ENCODE results near the gene SLC23A1. TPM values are rescaled to one million over a fixed set of nuclear protein-coding genes. Genes with fewer than 3 reads are reported as not detected.
"Not testable (repeated sequence)": the region's sequence is repeated elsewhere in the genome, so short reads cannot be mapped to it uniquely, and the experiment has no call there.

SLC23A1 gene
- total and polyA plus RNA-seq, 9 of the 15 experiments (the other 6 are each of a cell fraction or from before 2014, with no cell fraction given) = 0.03 to 0.20 (median 0.05) TPM; not detected in 5

- TF ChIP-seq PHB2 (IDR thresholded peaks at IDR 0.05; ENCODE audit: low read depth) = no peak
- TF ChIP-seq RNF2 (IDR thresholded peaks at IDR 0.05) = no peak
- no peak for TF ChIP-seq SMARCA5 (IDR thresholded peaks at IDR 0.05)
- no peak for TF ChIP-seq ILF3 (IDR thresholded peaks at IDR 0.05; ENCODE audit: borderline replicate concordance)
- no peak for TF ChIP-seq RREB1 (CRISPR knock-in tag; IDR thresholded peaks at IDR 0.05)
- TF ChIP-seq ZNF583 (CRISPR knock-in tag; IDR thresholded peaks at IDR 0.05) = no peak
- DNase-seq (ENCODE audit: extremely low read depth in 1 of 4, low spot score in 3 of 4) (no peak), FAIRE-seq (no peak), ATAC-seq (no peak)
- 51% methylated on average over 8 of the region's 10 CpGs for WGBS (ENCODE audit: insufficient coverage, low coverage, missing lambda C conversion rate)
- peaks cover 16 to 46% of the 10 kb centered on the region in 2 experiments; a peak in 4 of 5 replicates for H3K4me1 ChIP-seq (replicated peaks in 1 of 2; ENCODE audit: control insufficient read depth in 2 of 2, insufficient read depth in 2 of 2, low read length in 2 of 2)
- BruUV-seq (replicated peaks) = no TSS peak
- no peaks in the 10 kb centered on the region for H3K79me2 ChIP-seq (ENCODE audit: control insufficient read depth, insufficient read depth, low read length)
- no peaks in the 10 kb centered on the region for H4K20me1 ChIP-seq (replicated peaks; ENCODE audit: control insufficient read depth, insufficient read depth, low read length)
- H2AFZ ChIP-seq (ENCODE audit: low read depth, low read length) = no peak overlapping the region
- H3K9ac ChIP-seq (ENCODE audit: insufficient read depth in 1 of 2, low read depth in 2 of 2, low read length in 2 of 2) = peak overlapping the region in 1 of 2 experiments; percentile 64; a peak in 2 of 4 replicates
- POLR2A ChIA-PET = interaction anchor here (0.6 to 1.3 kb wide), 4 partner anchors 10 to 1670 kb away, joined by 3 to 5 read pairs (median 3); no protein-coding TSS in a partner anchor
- intact Hi-C loops (cut with micrococcal nuclease) = no loop called here
- no peaks in the 10 kb centered on the region for H3K27me3 ChIP-seq (ENCODE audit: control insufficient read depth in 2 of 2, insufficient read depth in 2 of 2, low read length in 2 of 2)
- H3K27ac ChIP-seq (ENCODE audit: extremely low read depth, low read depth, low read length) = no peak overlapping the region
- CTCF ChIA-PET (ENCODE audit: low intra/inter-chr PET ratio) = interaction anchor here (1.0 kb wide), 1 partner anchor 400 kb away, joined by 3 read pairs; no protein-coding TSS in a partner anchor
- H3K9me3 ChIP-seq (replicated peaks; ENCODE audit: control insufficient read depth, insufficient read depth, low read depth, low read length) = no peaks in the 10 kb centered on the region; the same call in 1 of the 2 replicates
- H3K4me2 ChIP-seq (ENCODE audit: insufficient read depth, low read length) = no peak overlapping the region
- no peaks in the 10 kb centered on the region for H3K36me3 ChIP-seq (ENCODE audit: control insufficient read depth, insufficient read depth, low read length)
- no peak overlapping the region for H3K4me3 ChIP-seq
- in situ Hi-C loops (cut with MboI) = no loop called here
- no peaks in the 10 kb centered on the region for H3K9me1 ChIP-seq (ENCODE audit: control insufficient read depth, insufficient read depth, low read length)
Measured at GRCh38 chr5:139387611-139388197, 4.6 kb upstream of the SLC23A1 start.

- H3K9ac ChIP-seq (ENCODE audit: insufficient read depth in 1 of 2, low read depth in 2 of 2, low read length in 2 of 2); ATAC-seq; H3K27me3 ChIP-seq (ENCODE audit: control insufficient read depth in 2 of 2, insufficient read depth in 2 of 2, low read length in 2 of 2); H2AFZ ChIP-seq (ENCODE audit: low read depth, low read length); H3K9me3 ChIP-seq (replicated peaks; ENCODE audit: control insufficient read depth, insufficient read depth, low read depth, low read length); DNase-seq (ENCODE audit: extremely low read depth in 1 of 4, low spot score in 3 of 4); H3K79me2 ChIP-seq (ENCODE audit: control insufficient read depth, insufficient read depth, low read length); CTCF ChIA-PET (ENCODE audit: low intra/inter-chr PET ratio); H3K4me3 ChIP-seq; H4K20me1 ChIP-seq (replicated peaks; ENCODE audit: control insufficient read depth, insufficient read depth, low read length); H3K36me3 ChIP-seq (ENCODE audit: control insufficient read depth, insufficient read depth, low read length); H3K9me1 ChIP-seq (ENCODE audit: control insufficient read depth, insufficient read depth, low read length); BruUV-seq (replicated peaks); intact Hi-C loops (cut with micrococcal nuclease); in situ Hi-C loops (cut with MboI); FAIRE-seq; H3K4me2 ChIP-seq (ENCODE audit: insufficient read depth, low read length); H3K27ac ChIP-seq (ENCODE audit: extremely low read depth, low read depth, low read length): not testable (repeated sequence)
- peaks cover 23 to 54% of the 10 kb centered on the region in 2 experiments; a peak in 4 of 5 replicates for H3K4me1 ChIP-seq (replicated peaks in 1 of 2; ENCODE audit: control insufficient read depth in 2 of 2, insufficient read depth in 2 of 2, low read length in 2 of 2)
- POLR2A ChIA-PET = interaction anchor here (0.8 kb wide), 1 partner anchor 1019 kb away, joined by 4 read pairs; no protein-coding TSS in a partner anchor
- WGBS (ENCODE audit: insufficient coverage, low coverage, missing lambda C conversion rate) = 74% methylated on average over 9 of the region's 10 CpGs
Measured at GRCh38 chr5:139386956-139387355, 3.9 kb upstream of the SLC23A1 start.
